Measurements from ENCODE around the gene SIK3. TPM values are rescaled to one million over a fixed set of nuclear protein-coding genes. Genes with fewer than 3 reads are reported as not detected.

SIK3 gene
- polyA plus RNA-seq, 1 of the 3 experiments (the other 2 are of a cell fraction) = 5.1 TPM

DNA sequence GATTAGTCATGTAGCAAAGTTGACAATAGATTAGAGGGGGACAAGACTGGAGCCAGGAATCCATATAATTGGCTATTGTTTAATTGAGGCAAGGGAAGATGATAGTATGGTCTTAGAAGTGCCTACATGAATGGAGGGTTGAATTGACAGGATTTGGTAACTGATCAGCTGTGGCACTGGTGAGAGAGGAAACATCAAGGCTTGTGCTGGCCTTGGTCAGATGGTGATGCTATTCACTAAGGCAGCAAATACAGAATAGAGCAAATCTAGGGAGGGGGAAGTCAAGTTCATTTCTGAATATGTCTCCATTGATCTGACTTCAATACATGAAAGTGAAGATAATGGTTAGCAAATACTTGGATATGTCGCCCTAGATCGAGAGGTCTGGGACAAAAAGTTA lies 206.5 kb downstream of the SIK3 start:
- 94% methylated on average over 2 of the region's 2 CpGs for WGBS (ENCODE audit: low lambda C conversion rate)
- H3K4me2 ChIP-seq = no peak overlapping the region
- no peak for TF ChIP-seq RCOR1 (IDR thresholded peaks at IDR 0.05; ENCODE audit: low read length)
- TF ChIP-seq SMC3 (IDR thresholded peaks at IDR 0.05; ENCODE audit: low read depth, low read length) = no peak
- TF ChIP-seq, protein P1, sequence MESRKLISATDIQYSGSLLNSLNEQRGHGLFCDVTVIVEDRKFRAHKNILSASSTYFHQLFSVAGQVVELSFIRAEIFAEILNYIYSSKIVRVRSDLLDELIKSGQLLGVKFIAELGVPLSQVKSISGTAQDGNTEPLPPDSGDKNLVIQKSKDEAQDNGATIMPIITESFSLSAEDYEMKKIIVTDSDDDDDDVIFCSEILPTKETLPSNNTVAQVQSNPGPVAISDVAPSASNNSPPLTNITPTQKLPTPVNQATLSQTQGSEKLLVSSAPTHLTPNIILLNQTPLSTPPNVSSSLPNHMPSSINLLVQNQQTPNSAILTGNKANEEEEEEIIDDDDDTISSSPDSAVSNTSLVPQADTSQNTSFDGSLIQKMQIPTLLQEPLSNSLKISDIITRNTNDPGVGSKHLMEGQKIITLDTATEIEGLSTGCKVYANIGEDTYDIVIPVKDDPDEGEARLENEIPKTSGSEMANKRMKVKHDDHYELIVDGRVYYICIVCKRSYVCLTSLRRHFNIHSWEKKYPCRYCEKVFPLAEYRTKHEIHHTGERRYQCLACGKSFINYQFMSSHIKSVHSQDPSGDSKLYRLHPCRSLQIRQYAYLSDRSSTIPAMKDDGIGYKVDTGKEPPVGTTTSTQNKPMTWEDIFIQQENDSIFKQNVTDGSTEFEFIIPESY (IDR thresholded peaks at IDR 0.05; ENCODE audit: borderline replicate concordance, low read depth) = no peak
- TF ChIP-seq CHD2 (IDR thresholded peaks at IDR 0.05; ENCODE audit: low read length, partially characterized antibody) = no peak
- TF ChIP-seq JUND (IDR thresholded peaks at IDR 0.05) = no peak
- TF ChIP-seq, protein P2, sequence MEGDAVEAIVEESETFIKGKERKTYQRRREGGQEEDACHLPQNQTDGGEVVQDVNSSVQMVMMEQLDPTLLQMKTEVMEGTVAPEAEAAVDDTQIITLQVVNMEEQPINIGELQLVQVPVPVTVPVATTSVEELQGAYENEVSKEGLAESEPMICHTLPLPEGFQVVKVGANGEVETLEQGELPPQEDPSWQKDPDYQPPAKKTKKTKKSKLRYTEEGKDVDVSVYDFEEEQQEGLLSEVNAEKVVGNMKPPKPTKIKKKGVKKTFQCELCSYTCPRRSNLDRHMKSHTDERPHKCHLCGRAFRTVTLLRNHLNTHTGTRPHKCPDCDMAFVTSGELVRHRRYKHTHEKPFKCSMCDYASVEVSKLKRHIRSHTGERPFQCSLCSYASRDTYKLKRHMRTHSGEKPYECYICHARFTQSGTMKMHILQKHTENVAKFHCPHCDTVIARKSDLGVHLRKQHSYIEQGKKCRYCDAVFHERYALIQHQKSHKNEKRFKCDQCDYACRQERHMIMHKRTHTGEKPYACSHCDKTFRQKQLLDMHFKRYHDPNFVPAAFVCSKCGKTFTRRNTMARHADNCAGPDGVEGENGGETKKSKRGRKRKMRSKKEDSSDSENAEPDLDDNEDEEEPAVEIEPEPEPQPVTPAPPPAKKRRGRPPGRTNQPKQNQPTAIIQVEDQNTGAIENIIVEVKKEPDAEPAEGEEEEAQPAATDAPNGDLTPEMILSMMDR (IDR thresholded peaks at IDR 0.05) = no peak
- TF ChIP-seq MXI1 (IDR thresholded peaks at IDR 0.05; ENCODE audit: low read depth, low read length) = no peak
- no peak for TF ChIP-seq RFX5 (IDR thresholded peaks at IDR 0.05; ENCODE audit: low read length)
- TF ChIP-seq RAD21 (IDR thresholded peaks at IDR 0.05; ENCODE audit: low read length) = no peak
- TF ChIP-seq FOSL2 (IDR thresholded peaks at IDR 0.05; ENCODE audit: borderline replicate concordance, low read depth) = no peak
- no peak for TF ChIP-seq ELF1 (IDR thresholded peaks at IDR 0.05)
- TF ChIP-seq, protein P3, sequence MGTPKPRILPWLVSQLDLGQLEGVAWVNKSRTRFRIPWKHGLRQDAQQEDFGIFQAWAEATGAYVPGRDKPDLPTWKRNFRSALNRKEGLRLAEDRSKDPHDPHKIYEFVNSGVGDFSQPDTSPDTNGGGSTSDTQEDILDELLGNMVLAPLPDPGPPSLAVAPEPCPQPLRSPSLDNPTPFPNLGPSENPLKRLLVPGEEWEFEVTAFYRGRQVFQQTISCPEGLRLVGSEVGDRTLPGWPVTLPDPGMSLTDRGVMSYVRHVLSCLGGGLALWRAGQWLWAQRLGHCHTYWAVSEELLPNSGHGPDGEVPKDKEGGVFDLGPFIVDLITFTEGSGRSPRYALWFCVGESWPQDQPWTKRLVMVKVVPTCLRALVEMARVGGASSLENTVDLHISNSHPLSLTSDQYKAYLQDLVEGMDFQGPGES (IDR thresholded peaks at IDR 0.05; ENCODE audit: low read depth, low read length) = no peak
- no peaks in the 10 kb centered on the region for H3K27me3 ChIP-seq (ENCODE audit: insufficient read depth)
- H3K9ac ChIP-seq = no peak overlapping the region
- H2AFZ ChIP-seq (ENCODE audit: low read depth) = no peak overlapping the region
- POLR2A ChIA-PET = interaction anchor here (0.7 kb wide), 1 partner anchor 217 kb away, joined by 3 read pairs; no protein-coding TSS in a partner anchor
- H3F3A ChIP-seq (replicated peaks; ENCODE audit: insufficient read depth) = no peaks in the 10 kb centered on the region
- H3K4me3 ChIP-seq (ENCODE audit: low read depth in 2 of 2, low read length in 1 of 2) = no peak overlapping the region
- H3K9me2 ChIP-seq = no peaks in the 10 kb centered on the region
- CTCF ChIA-PET = interaction anchor here (1.3 kb wide), 1 partner anchor 214 kb away, joined by 5 read pairs; no protein-coding TSS in a partner anchor
- H3K27ac ChIP-seq (ENCODE audit: low read depth in 2 of 2, low read length in 1 of 2) = no peak overlapping the region
- no peaks in the 10 kb centered on the region for H3K9me3 ChIP-seq
- peaks cover 14 to 15% of the 10 kb centered on the region in 2 experiments for H3K36me3 ChIP-seq (replicated peaks in 1 of 2; ENCODE audit: control insufficient read depth in 1 of 2, insufficient read depth in 2 of 2, low read length in 1 of 2)
- H4K20me1 ChIP-seq (ENCODE audit: insufficient read depth) = no peaks in the 10 kb centered on the region
- DNase-seq = no peak
- H3K4me1 ChIP-seq (ENCODE audit: control insufficient read depth in 1 of 2, insufficient read depth in 2 of 2, low read depth in 1 of 2, low read length in 1 of 2) = peaks cover 0 to 7% of the 10 kb centered on the region in 2 experiments; a peak in 2 of 4 replicates
- no peaks in the 10 kb centered on the region for H3K79me2 ChIP-seq (ENCODE audit: insufficient read depth)

DNA sequence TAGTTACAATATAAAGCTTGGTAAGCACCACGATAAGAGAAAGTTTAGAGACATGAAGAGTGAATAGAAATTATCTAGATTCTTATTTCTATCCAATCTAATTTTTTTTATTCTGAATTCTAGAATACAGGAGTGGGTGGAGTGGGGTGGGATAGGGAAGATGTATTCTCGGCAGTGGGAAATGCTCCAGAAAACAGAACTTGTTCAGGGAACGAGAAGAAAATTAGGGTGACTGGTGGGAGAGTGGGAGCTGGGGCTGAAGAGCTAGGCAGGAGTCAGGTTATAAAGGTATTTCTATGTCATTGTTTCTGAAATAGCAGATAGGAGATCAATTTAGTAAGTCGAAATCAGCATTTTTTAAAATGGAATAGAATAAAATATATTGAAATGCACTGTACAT lies 207.6 kb downstream of the SIK3 start:
- Histone ChIP-seq H3F3A (replicated peaks; ENCODE audit: insufficient read depth) (no peaks in the 10 kb centered on the region), H3K36me3 (replicated peaks in 1 of 2; ENCODE audit: control insufficient read depth in 1 of 2, insufficient read depth in 2 of 2, low read length in 1 of 2) (peaks cover 8 to 13% of the 10 kb centered on the region in 2 experiments), H3K79me2 (ENCODE audit: insufficient read depth) (no peaks in the 10 kb centered on the region), H3K4me2 (no peak overlapping the region), H3K4me1 (ENCODE audit: control insufficient read depth in 1 of 2, insufficient read depth in 2 of 2, low read depth in 1 of 2, low read length in 1 of 2) (peaks cover 0 to 7% of the 10 kb centered on the region in 2 experiments; a peak in 2 of 4 replicates), H3K27me3 (ENCODE audit: insufficient read depth) (no peaks in the 10 kb centered on the region), H2AFZ (ENCODE audit: low read depth) (no peak overlapping the region), H3K9me2 (no peaks in the 10 kb centered on the region), H4K20me1 (ENCODE audit: insufficient read depth) (no peaks in the 10 kb centered on the region), H3K9ac (no peak overlapping the region), H3K27ac (ENCODE audit: low read depth in 2 of 2, low read length in 1 of 2) (no peak overlapping the region), H3K9me3 (no peaks in the 10 kb centered on the region), H3K4me3 (ENCODE audit: low read depth in 2 of 2, low read length in 1 of 2) (no peak overlapping the region)
- WGBS (ENCODE audit: low lambda C conversion rate) = 94% methylated on average over 4 of the region's 4 CpGs
- DNase-seq = no peak
- CTCF ChIA-PET = interaction anchor here (0.7 to 4.2 kb wide), 3 partner anchors 11 to 215 kb away, joined by 3 to 27 read pairs (median 5); partner anchors contain the start of gene APOA5
- POLR2A ChIA-PET = no interaction called here
- TF ChIP-seq RCOR1 (IDR thresholded peaks at IDR 0.05; ENCODE audit: low read length) (no peak), POLR2AphosphoS5 (IDR thresholded peaks at IDR 0.05; ENCODE audit: low read depth, low read length) (no peak), TCF12 (IDR thresholded peaks at IDR 0.05) (no peak), MEF2A (IDR thresholded peaks at IDR 0.05; ENCODE audit: borderline replicate concordance, low read depth) (no peak)
- TF ChIP-seq, protein P3 (IDR thresholded peaks at IDR 0.05; ENCODE audit: low read depth, low read length) = no peak
- TF ChIP-seq, protein P4, sequence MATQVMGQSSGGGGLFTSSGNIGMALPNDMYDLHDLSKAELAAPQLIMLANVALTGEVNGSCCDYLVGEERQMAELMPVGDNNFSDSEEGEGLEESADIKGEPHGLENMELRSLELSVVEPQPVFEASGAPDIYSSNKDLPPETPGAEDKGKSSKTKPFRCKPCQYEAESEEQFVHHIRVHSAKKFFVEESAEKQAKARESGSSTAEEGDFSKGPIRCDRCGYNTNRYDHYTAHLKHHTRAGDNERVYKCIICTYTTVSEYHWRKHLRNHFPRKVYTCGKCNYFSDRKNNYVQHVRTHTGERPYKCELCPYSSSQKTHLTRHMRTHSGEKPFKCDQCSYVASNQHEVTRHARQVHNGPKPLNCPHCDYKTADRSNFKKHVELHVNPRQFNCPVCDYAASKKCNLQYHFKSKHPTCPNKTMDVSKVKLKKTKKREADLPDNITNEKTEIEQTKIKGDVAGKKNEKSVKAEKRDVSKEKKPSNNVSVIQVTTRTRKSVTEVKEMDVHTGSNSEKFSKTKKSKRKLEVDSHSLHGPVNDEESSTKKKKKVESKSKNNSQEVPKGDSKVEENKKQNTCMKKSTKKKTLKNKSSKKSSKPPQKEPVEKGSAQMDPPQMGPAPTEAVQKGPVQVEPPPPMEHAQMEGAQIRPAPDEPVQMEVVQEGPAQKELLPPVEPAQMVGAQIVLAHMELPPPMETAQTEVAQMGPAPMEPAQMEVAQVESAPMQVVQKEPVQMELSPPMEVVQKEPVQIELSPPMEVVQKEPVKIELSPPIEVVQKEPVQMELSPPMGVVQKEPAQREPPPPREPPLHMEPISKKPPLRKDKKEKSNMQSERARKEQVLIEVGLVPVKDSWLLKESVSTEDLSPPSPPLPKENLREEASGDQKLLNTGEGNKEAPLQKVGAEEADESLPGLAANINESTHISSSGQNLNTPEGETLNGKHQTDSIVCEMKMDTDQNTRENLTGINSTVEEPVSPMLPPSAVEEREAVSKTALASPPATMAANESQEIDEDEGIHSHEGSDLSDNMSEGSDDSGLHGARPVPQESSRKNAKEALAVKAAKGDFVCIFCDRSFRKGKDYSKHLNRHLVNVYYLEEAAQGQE (IDR thresholded peaks at IDR 0.05; ENCODE audit: low read depth, low read length) = no peak
- TF ChIP-seq, protein P5, sequence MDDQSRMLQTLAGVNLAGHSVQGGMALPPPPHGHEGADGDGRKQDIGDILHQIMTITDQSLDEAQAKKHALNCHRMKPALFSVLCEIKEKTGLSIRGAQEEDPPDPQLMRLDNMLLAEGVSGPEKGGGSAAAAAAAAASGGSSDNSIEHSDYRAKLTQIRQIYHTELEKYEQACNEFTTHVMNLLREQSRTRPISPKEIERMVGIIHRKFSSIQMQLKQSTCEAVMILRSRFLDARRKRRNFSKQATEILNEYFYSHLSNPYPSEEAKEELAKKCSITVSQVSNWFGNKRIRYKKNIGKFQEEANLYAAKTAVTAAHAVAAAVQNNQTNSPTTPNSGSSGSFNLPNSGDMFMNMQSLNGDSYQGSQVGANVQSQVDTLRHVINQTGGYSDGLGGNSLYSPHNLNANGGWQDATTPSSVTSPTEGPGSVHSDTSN (IDR thresholded peaks at IDR 0.05) = no peak
